Activated T-helper 1 cell treated with Interleukin-2 at 50 U/mL for 16 hours (primary cell): ENCODE measurements around the gene CPAMD8.
"Not testable (repeated sequence)": the region's sequence is repeated elsewhere in the genome, so short reads cannot be mapped to it uniquely, and the experiment has no call there.

ENCODE experiments used
- DNase-seq: peaks from one replicate; pipeline ENCODE4 v3.0.0-alpha.2; 2020; ENCODE audit warnings: low read depth

The CPAMD8 gene

GRCh38 chr19:16946951-16947940, 79.4 kb downstream of the CPAMD8 start:
- no peak for DNase-seq

GRCh38 chr19:16945762-16946465, 80.7 kb downstream of the CPAMD8 start:
- DNase-seq: no peak

- no peak for DNase-seq
These were observed 81.3 kb downstream of the CPAMD8 start for GRCh38 chr19:16945364-16945714.

- DNase-seq: no peak
These were observed 81.8 kb downstream of the CPAMD8 start for GRCh38 chr19:16944626-16945363.

- no peak for DNase-seq
These were observed 82.5 kb downstream of the CPAMD8 start for GRCh38 chr19:16943942-16944625.

- not testable (repeated sequence) for DNase-seq
These were observed 83.5 kb downstream of the CPAMD8 start for GRCh38 chr19:16943090-16943489.

DNA sequence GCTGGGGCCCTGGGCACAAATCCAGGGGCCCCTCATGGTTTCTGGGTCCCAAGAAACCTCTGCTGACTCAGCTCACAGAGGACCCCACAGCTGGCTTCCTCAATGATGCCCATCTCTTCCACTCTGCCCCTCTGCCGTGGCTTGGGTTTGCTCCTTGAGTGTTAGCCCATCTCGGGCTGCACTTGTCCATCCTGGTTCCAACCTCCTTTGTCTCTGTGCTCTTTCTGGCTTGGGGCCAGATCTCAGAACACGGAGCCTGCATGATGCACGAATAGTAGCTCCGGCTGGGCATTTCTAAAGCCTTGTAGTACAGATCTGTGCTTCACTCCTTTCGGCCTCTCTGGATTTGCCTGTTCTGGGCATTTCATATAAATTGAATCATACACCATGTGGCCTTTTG, 84.0 kb downstream of the CPAMD8 start:
- no peak for DNase-seq

- DNase-seq: no peak
These were observed 86.0 kb downstream of the CPAMD8 start for GRCh38 chr19:16940626-16941025.

DNA sequence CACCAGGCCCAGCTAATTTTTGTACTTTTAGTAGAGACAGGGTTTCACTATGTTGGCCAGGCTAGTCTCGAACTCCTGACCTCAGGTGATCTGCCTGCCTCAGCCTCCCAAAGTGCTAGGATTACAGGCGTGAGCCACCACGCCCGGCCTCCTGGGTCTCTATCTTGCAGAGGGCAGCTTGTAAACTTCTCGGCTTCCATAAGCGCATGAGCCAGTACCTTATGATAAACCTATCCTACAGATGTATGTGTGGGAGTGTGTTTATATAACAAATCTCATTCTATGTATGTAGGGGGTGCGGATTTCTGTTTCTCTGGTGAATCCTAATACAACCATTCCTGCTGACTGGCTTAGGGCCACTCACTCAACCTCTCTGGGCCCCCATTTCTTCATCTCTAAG, 86.5 kb downstream of the CPAMD8 start:
- not testable (repeated sequence) for DNase-seq

DNA sequence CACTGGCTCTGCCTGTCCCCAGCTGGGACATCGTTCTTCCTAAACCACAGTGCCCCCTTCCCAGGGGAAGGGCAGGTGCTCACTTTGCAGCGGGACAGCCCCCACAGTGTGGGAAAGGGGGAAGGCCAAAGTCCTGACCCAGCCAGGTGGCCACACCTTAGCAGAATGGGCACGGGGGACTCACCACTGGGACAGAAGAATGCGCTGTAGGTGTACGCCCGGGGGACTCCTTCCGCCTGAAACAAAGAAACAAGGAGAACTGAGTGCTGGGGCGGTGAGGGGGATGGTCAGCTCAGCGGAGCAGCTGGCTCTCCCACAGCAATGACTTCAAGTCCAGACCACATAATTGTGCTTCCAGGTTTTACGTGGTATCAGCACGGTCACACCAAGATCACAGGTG, 88.4 kb downstream of the CPAMD8 start:
- DNase-seq: no peak

DNA sequence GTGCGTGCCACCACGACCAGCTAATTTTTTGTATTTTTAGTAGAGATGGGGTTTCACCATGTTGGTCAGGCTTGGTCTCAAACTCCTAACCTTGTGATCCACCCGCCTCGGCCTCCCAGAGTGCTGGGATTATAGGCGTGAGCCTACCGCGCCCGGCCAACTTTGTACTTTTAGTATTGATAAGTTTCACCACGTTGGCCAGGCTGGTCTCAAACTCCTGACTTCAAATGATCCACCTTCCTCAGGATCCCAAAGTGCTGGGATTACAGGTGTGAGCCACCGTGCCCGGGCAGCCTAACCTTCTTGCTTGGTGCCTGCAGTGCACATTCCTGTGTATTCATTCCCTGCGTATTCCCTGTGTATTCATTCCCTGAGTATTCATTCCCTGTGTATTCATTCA, 88.8 kb downstream of the CPAMD8 start:
- not testable (repeated sequence) for DNase-seq

DNA sequence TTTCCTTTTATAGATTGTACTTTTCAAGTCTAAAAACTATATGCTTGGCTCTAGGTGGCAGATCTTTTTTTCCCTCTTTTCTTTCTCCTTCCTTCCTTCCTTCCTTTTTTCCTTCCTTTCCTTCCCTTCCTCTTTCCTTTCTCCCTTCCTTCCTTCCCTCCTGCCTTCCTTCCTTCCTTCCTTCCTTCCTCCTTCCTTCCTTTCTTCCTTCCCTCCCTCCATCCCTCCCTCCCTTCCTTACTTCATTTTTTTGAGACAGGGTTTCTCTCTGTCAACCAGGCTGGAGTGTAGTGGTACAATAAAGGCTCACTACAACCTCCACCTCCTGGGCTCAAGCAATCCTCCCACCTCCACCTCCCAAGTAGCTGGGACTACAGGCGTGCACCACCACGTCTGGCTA, 89.7 kb downstream of the CPAMD8 start:
- no peak for DNase-seq

DNA sequence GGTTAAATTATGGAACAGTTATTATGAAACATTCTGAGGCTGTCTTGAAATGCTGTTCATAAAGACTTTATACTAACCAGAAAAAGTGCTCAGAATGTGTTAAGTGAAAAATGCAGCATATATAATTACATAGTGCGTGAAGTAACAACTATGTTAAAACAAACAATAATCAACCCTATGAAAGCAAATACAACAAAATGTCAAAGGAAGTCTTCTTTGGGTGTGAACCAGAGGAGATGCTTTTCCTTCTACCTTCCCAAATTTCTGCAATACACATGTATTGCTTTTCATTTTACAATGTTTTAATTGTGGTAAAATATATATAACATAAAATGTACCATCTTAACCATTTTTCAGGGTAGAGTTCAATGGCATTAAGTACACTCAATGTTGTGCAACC, 92.1 kb downstream of the CPAMD8 start:
- no peak for DNase-seq

DNA sequence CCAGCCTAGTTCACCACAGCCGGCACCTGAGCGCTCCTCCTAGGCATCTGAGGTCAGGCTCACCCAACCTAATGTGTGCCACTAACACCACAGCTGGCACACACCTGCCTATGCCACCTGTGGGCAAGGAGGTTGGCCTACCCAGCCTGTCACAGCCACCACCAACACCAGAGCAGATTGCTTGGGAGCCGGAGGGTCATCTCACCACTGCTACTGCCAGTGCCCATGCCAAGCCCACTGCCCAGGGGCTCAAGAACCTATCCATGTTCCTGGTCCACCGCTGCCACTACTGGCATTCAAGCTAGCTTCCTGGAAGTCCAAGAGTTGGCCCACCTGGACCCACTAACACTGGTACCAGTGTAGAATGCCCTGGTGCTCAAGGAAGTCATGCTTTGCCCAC, 95.3 kb downstream of the CPAMD8 start:
- no peak for DNase-seq

- no peak for DNase-seq
These were observed 95.9 kb downstream of the CPAMD8 start for GRCh38 chr19:16930753-16931152.

DNA sequence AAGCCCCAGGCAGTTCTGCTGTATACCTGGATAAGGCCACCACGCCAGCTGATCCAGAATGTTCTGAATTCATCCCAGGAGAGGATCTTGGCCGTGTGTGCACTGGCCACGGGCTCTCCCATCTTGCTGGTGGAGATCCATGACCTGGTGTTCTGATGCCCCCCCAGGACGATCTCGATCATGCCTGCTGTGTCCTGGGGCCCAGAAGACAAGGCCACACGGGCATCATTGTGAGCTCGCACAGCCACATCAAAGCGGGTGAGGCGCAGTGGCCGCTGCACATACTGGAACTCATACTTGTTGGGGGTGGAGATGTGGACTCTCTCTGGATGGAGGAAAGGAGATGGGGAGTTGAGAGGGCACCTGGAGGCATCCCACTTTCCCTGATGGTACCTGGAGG, 97.7 kb downstream of the CPAMD8 start:
- DNase-seq: no peak

DNA sequence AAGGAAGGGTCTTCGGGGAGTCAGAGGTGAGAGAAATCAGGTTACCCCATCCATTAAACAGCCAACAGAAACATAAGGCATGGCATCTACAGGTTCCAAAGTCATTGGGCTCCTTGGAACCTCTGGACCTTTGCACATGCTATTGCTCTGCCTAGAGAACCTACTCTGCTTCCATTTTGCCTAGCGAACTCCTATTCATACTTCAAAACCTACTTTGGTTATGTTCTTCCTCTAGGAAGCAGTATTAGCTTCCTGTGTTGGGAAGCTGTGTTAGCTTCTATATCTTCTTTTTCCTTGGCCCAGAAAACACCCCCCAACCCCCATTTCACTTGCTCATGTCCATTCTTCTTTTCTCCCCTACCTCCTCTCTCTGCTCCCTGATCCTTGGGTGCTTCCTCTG, 98.3 kb downstream of the CPAMD8 start:
- no peak for DNase-seq

GRCh38 chr19:16927883-16928282, 98.7 kb downstream of the CPAMD8 start:
- no peak for DNase-seq

GRCh38 chr19:16922949-16923348, 103.7 kb downstream of the CPAMD8 start:
- DNase-seq: no peak

GRCh38 chr19:16922592-16922934, 104.0 kb downstream of the CPAMD8 start:
- no peak for DNase-seq

DNA sequence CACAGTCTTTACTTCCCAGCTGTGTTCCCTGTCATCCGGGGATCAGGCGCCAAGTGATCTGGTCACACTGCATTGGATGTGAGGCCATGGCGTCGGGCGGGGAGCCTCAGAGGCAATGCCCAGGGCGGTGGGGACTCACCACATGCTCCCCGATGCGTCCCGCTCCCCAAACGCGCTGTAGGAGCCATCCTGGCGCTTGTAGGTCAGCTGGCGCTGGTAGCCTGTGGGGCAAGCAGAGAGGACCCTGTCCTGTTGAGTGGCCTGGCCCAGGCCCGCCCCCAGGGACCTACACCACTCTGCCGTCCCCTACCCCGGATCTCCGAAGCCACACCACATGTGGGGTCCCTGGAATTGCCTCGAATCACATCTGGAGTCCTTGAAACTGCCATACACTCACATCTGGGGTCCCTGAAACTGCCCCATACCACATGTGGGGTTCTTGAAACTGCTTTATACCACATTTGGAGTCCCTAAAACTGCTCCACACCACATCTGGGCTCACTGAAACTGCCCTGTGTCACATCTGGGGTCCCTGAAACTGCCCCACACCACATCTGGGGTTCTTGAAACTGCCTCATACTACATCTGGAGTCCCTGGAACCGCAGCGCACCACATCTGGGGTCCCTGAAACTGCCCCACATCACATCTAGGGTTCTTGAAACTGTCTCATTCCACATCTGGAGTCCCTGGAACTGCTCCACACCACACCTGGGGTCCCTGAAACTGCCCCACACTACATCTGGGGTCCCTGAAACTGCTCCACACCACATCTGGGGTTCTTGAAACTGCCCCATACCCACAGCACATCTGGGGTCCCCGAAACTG, 104.6 kb downstream of the CPAMD8 start:
- DNase-seq: no peak
